Psoas muscle (tissue), 8 donors: ENCODE measurements around the gene NPIPA1. TPM values are rescaled to one million over a fixed set of nuclear protein-coding genes. Genes with fewer than 3 reads are reported as not detected.

ENCODE experiments used
- ATAC-seq, 4 donors: fragments of 200-7000 bp; cut with Tn5 transposase; one replicate each; pipeline ENCODE4 v1.9.1; 2020; ENCODE audit warnings: moderate library complexity in 3 of 4, mild to moderate bottlenecking in 2 of 4
- DNase-seq, 2 donors: peaks; one replicate each; pipeline ENCODE4 v3.0.0-alpha.2; 2020
- H3K27ac ChIP-seq: fragments of 200-600 bp; one replicate; pipeline ENCODE4 v1.8.0; 2022
- H3K27me3 ChIP-seq, 3 donors: fragments of 200-600 bp in 1 of 3; one replicate each; pipeline versions ENCODE4 v1.6.1 to v1.8.0; 2013 to 2022; ENCODE audit warnings: low read length in 2 of 3, mild to moderate bottlenecking in 2 of 3, moderate library complexity in 1 of 3; ENCODE audit not compliant: insufficient read depth in 3 of 3
- H3K36me3 ChIP-seq, 2 donors: fragments of 200-600 bp in 1 of 2; one replicate each; pipeline versions ENCODE4 v1.6.1 to v1.8.0; 2013 to 2022; ENCODE audit warnings: low read depth in 1 of 2, mild to moderate bottlenecking in 1 of 2, moderate library complexity in 1 of 2; ENCODE audit not compliant: insufficient read depth in 1 of 2
- H3K4me1 ChIP-seq: fragments of 200-600 bp; one replicate; pipeline ENCODE4 v1.8.0; 2022
- H3K4me3 ChIP-seq: fragments of 200-600 bp; one replicate; pipeline ENCODE4 v1.8.0; 2022; ENCODE audit warnings: mild to moderate bottlenecking
- H3K9me3 ChIP-seq: fragments of 200-600 bp; one replicate; pipeline ENCODE4 v1.8.0; 2022
- CTCF ChIP-seq: fragments of 200-600 bp; IDR thresholded peaks from one replicate; pipeline ENCODE4 v1.8.0; 2022; ENCODE audit warnings: antibody characterized with exemption
- WGBS, 3 donors: extraction: QIAGEN DNeasy Blood & Tissue Kit; methylation state at CpG; one replicate each; pipeline versions ENCODE4 v1.1.6 to v1.1.7; 2013; 5-methylcytosine and 5-hydroxymethylcytosine counted together
- intact Hi-C, 2 donors: fragments of 100-400 bp; cut with DNase I; formaldehyde crosslinking; loops; one replicate each; pipeline versions ENCODE4 v1.11.0 to v1.14.2; 2022
- polyA plus RNA-seq, 3 donors: library from polyadenylated mRNA; stranded (reverse); fragments of 200-250 nt; gene quantifications; one replicate each; pipeline ENCODE4 v1.2.3, GENCODE V29; 2013
- total RNA-seq, 4 donors: library from RNA; stranded (reverse); fragmentation: NEBNext Ultra II Directional in 2 of 4; extraction: Animal tissue kit (Norgen Biotek cat#: 25700) in 2 of 4; gene quantifications; one replicate each; pipeline versions ENCODE4 v1.2.1 to v1.2.4, GENCODE V29; 2021 to 2023
- donor health status: healthy with polysubstance abuse.
- donor health status: DM: no; HTN: no; CAD: no; lungs with moderate emphysema.
- donor health status: Bipolar disorder and iron deficiency.
- donor health status: healthy.
- donor health status: DM: yes; HTN: yes; CAD: no.
- donor health status: DM: no; HTN: no; CAD: no.
- donor health status: DM: no; HTN: no; CAD: no.
- donor health status: DM: yes; HTN: yes; CAD: no.

Gene NPIPA1
- total and polyA plus RNA-seq, 7 donors, result 34.0 to 58.5 (median 45.4) TPM

- H3K4me3 ChIP-seq, result no peak overlapping the region
- TF ChIP-seq CTCF, result no peak
- no peaks in the 10 kb centered on the region for H3K9me3 ChIP-seq
- intact Hi-C loops, result no loop called here
- 91 to 93% (median 92%) methylated on average over 28 of the region's 28 CpGs for WGBS, 3 donors
- H3K4me1 ChIP-seq, result peaks cover 13% of the 10 kb centered on the region
- H3K27me3 ChIP-seq, result no peaks in the 10 kb centered on the region
- no peaks in the 10 kb centered on the region for H3K36me3 ChIP-seq
- H3K27ac ChIP-seq, result no peak overlapping the region
- DNase-seq, result no peak
- ATAC-seq, result no peak
These were observed 20.5 kb downstream of the NPIPA1 start for GRCh38 chr16:14957576-14958322.

- H3K9me3 ChIP-seq, result no peaks in the 10 kb centered on the region
- H3K27ac ChIP-seq, result no peak overlapping the region
- H3K4me1 ChIP-seq, result peaks cover 13% of the 10 kb centered on the region
- no peaks in the 10 kb centered on the region for H3K36me3 ChIP-seq
- no peaks in the 10 kb centered on the region for H3K27me3 ChIP-seq
- DNase-seq, result no peak
- TF ChIP-seq CTCF, result no peak
- 95 to 97% (median 95%) methylated on average over 4 of the region's 4 CpGs for WGBS, 3 donors
- intact Hi-C loops, result no loop called here
- no peak overlapping the region for H3K4me3 ChIP-seq
- ATAC-seq, result no peak
These were observed 21.0 kb downstream of the NPIPA1 start for GRCh38 chr16:14958323-14958600.

GRCh38 chr16:14958970-14959369 is 21.7 kb downstream of the NPIPA1 start:
- Histone ChIP-seq H3K4me3 (no peak overlapping the region), H3K27me3 (no peaks in the 10 kb centered on the region), H3K9me3 (no peaks in the 10 kb centered on the region), H3K4me1 (peaks cover 13% of the 10 kb centered on the region), H3K27ac (no peak overlapping the region), H3K36me3 (no peaks in the 10 kb centered on the region)
- DNase-seq (no peak), ATAC-seq (no peak)
- 86 to 90% (median 87%) methylated on average over 7 of the region's 7 CpGs for WGBS, 3 donors
- no peak for TF ChIP-seq CTCF
- intact Hi-C loops, result no loop called here

- ATAC-seq, result no peak
- no peaks in the 10 kb centered on the region for H3K9me3 ChIP-seq
- no peak for DNase-seq
- no peaks in the 10 kb centered on the region for H3K4me1 ChIP-seq
- H3K27ac ChIP-seq, result no peak overlapping the region
- intact Hi-C loops, result no loop called here
- H3K4me3 ChIP-seq, result no peak overlapping the region
- WGBS, 3 donors, result 92 to 96% (median 93%) methylated on average over 11 of the region's 11 CpGs
- TF ChIP-seq CTCF, result no peak
- H3K36me3 ChIP-seq, result no peaks in the 10 kb centered on the region
- no peaks in the 10 kb centered on the region for H3K27me3 ChIP-seq
These were observed 24.4 kb downstream of the NPIPA1 start for GRCh38 chr16:14961405-14962186.
